CD4-positive, alpha-beta T cell treated with Interleukin-2 at 100 ng/mL for 4 hours (primary cell): ENCODE results near the gene IGSF3.
"Not testable (repeated sequence)": the region's sequence is repeated elsewhere in the genome, so short reads cannot be mapped to it uniquely, and the experiment has no call there.

Experiments
- DNase-seq: peaks from one replicate; pipeline ENCODE4 v3.0.0-alpha.2; 2020; ENCODE audit warnings: low spot score

The IGSF3 gene

GRCh38 chr1:116574581-116575291 is 92.8 kb downstream of the IGSF3 start:
- DNase-seq: peak; percentile 75

GRCh38 chr1:116573431-116574095 is 94.0 kb downstream of the IGSF3 start:
- no peak for DNase-seq

- DNase-seq: no peak
Measured at GRCh38 chr1:116572771-116573430, 94.6 kb downstream of the IGSF3 start.

- DNase-seq: no peak
Measured at GRCh38 chr1:116572099-116572498, 95.4 kb downstream of the IGSF3 start.

- no peak for DNase-seq
Measured at GRCh38 chr1:116571215-116571919, 96.2 kb downstream of the IGSF3 start.

- DNase-seq: peak; percentile 81
Measured at GRCh38 chr1:116570358-116571214, 96.9 kb downstream of the IGSF3 start, which contains the start of gene CD58. Gene CD58 (minus strand): TSS chr1:116571026. CDS start chr1:116570972, 54 bp downstream.

GRCh38 chr1:116569776-116570357 is 97.7 kb downstream of the IGSF3 start:
- peak; percentile 67 for DNase-seq

GRCh38 chr1:116569381-116569670 is 98.2 kb downstream of the IGSF3 start:
- no peak for DNase-seq

GRCh38 chr1:116568662-116569380 is 98.7 kb downstream of the IGSF3 start:
- no peak for DNase-seq

GRCh38 chr1:116567790-116568661 is 99.5 kb downstream of the IGSF3 start:
- DNase-seq: no peak

- DNase-seq: no peak
Measured at GRCh38 chr1:116565222-116565621, 102.3 kb downstream of the IGSF3 start.

- DNase-seq: no peak
Measured at GRCh38 chr1:116564426-116564825, 103.1 kb downstream of the IGSF3 start.

GRCh38 chr1:116562465-116562864 is 105.1 kb downstream of the IGSF3 start:
- DNase-seq: not testable (repeated sequence)

GRCh38 chr1:116561563-116561962 is 106.0 kb downstream of the IGSF3 start:
- no peak for DNase-seq

GRCh38 chr1:116560704-116561490 is 106.6 kb downstream of the IGSF3 start:
- no peak for DNase-seq

- DNase-seq: no peak
Measured at GRCh38 chr1:116559304-116559761, 108.2 kb downstream of the IGSF3 start.

GRCh38 chr1:116558571-116558970 is 109.0 kb downstream of the IGSF3 start:
- DNase-seq: no peak

GRCh38 chr1:116558140-116558549 is 109.4 kb downstream of the IGSF3 start:
- DNase-seq: no peak
